ENCODE measurements around the gene FASN. TPM values are rescaled to one million over a fixed set of nuclear protein-coding genes. Genes with fewer than 3 reads are reported as not detected.

Gene FASN
- 100 and 104 TPM in 2 replicates for total RNA-seq

GRCh38 chr17:82098169-82098938 lies at the start of gene FASN:
Gene FASN (minus strand): TSS chr17:82098236. CDS start chr17:82096445, 1,791 bp downstream.

DNA sequence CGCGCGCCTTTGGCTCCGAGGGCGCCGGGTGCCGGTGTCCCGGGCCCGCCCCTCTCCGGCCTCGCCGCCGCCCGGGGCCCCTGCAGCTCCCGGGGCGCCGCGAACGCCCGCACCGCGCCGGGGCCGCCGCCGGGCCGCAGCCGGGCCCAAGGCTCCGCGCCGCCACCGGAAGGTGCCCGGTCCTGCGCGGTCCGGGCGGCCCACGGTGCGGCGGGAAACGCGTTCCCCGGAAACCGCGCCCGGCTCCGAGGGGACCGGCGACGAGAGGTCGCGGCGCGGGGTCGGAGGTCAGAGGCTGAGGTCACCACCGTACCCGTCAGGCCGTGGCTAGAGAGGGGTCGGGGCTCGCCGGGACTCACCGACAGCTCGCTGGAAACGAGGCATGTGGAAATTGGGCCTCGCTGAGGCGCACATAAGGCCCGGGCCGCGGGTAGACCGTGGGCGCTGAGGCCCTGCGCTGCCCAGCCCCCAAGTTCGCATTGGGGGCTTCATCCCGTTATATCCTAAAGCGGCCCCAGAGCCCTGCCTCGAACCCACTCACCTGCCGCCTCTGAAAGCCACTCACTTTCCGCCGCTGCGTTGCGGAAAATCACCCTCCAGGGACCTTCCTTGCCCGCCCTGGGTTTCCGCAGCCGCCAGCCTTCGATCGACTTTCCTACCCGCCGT lies 32.3 kb downstream of the FASN start, which contains the start of gene DUS1L:
DUS1L (minus strand) TSS at position 167 of the 666 bp plus-strand sequence. CDS start 745 bp downstream, outside the sequence.

DNA sequence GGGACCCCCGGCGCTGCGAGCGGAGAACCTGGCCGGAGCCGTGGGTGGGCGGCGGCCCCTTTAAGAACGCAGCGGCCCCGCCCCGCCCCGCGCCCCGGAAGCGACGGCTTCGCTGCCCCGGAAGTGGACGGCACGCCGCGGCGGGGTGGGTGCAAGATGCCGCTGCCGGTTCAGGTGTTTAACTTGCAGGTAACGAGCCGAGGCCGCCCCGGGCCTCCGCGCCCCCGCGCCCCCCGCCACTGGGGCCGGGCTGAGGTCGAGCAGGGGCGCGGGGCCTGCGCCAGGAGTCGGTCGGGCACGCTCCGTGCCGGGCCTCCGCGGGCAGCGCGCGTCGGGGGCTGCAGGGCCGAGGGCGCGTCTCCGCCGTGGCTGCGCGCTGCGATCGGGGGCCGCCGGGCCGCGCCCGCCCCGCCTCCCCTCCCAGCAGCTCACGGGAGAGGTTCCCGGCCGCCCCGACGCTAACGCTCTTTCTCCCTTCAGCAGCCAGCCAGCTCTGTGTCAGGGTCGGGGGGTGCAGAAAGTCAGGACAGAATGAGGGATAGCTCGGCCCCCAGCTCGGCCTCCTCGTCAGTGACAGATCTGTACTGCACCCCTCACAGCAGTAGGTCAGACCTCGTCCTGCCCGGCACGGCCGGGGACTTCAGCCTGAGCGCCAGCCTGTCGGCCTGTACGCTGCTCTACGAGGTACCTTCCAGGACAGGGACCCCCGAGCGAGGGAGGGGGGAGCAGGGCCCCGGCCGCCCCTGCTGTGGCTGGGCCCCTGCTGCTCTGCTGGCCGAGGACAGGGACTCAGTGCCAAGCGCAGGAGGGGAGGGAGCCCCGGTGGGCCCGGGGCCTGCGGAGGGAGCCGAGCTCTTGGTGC lies 46.0 kb downstream of the FASN start, which contains the start of the genes GPS1 and RFNG:
GPS1 (plus strand) TSS at position 123 of the 862 bp plus-strand sequence; CDS start at position 157, 34 bp downstream.
RFNG (minus strand) TSS at position 36 of the 862 bp plus-strand sequence. CDS start 45 bp downstream, outside the sequence.

DNA sequence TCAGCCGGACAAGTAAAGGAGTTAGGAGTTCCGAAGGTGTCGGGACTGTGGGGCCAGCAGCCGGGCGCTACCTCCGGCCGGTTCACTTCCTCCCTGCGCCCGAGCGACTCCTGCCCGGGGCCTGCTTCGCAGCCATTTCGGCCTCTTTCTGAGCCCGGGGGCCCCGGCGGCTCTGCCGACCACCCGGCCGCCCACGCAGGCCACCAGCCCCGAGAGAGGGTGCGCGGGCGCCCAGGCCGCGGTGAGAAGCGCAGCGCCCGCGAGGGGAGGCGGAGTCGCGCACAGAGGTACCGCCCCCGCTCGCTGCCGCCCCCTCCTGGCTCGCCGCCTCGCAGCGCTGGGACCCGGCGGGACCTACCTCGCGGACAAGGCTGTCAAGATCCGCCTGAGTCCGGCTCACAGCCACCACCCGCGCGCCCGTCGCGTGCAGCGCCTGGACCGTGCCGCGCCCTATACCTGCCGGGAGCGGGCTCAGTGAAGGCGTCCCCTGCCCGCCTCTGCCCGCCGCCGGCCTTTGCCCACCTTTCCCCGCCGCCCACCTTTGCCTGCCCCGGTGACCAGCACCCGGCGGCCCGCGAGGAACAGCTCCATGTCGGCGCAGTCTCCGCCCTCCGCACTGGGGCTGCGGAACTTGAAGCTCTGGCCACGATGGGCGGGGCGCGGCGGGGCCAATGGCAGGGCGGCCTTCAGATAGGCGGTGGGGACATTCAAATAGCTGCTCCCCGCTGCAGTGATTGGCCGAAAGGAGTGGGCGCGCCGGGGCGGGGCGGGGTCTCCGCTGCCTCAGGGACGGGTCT lies 60.7 kb downstream of the FASN start, which contains the start of gene DCXR:
DCXR (minus strand) TSS at position 606 of the 797 bp plus-strand sequence; CDS start at position 591, 15 bp downstream.

DNA sequence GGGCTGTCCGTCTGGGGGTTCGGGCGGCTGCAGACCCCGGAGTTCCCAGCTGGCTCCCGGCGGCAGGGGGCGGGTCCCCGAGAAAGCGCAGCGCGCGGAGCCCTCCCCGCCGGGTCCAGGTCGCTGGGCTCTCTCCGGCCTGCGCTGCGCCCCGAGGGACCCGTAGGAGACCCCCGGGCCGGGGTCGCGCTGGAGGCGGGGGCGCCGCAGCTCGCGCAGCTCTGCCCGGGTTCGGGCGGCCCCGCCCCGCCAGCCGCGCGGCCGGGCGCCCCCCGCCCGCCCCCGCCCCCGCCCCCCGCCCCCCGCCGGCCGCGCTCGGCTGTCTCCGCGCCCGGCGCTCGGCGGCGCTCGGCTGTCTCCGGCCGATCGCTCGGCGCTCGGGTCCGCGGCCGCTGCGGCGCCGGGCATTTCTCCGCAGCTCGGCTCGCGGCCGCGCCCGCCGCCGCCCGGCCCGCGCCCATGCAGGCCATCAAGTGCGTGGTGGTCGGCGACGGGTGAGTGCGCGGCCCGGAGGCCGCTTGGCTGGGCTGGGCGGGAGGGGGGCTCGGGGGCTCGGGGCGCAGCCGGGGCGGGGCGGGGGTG lies 66.6 kb downstream of the FASN start, which contains the start of gene RAC3:
RAC3 (plus strand) TSS at position 376 of the 582 bp plus-strand sequence; CDS start at position 460, 84 bp downstream.

Other genes starting within 250 kb of the FASN start
- 2,196 and 3,205 TPM in 2 replicates for gene P4HB, start 237.7 kb downstream of the FASN start, total RNA-seq
- 156 and 187 TPM in 2 replicates for gene ARHGDIA, start 226.9 kb downstream of the FASN start, total RNA-seq
- 50.2 and 68.7 TPM in 2 replicates for gene ALYREF, start 206.7 kb downstream of the FASN start, total RNA-seq
- 130 and 178 TPM in 2 replicates for gene ANAPC11, start 206.5 kb downstream of the FASN start, total RNA-seq
- gene NPB, start 196.0 kb downstream of the FASN start, total RNA-seq: 0.62 and 1.8 TPM in 2 replicates
- gene PCYT2, start 186.8 kb downstream of the FASN start, total RNA-seq: 25.5 and 40.9 TPM in 2 replicates
- gene SIRT7, start 180.1 kb downstream of the FASN start, total RNA-seq: 7.7 and 8.5 TPM in 2 replicates
- 15.5 and 17.4 TPM in 2 replicates for gene MAFG, start 170.5 kb downstream of the FASN start, total RNA-seq
- 64.2 and 76.1 TPM in 2 replicates for gene PYCR1, start 160.9 kb downstream of the FASN start, total RNA-seq
- gene MYADML2, start 151.0 kb downstream of the FASN start, total RNA-seq: not detected in 2 replicates
- 0.68 TPM in 1 of 2 replicates, not detected in the other for gene NOTUM, start 137.0 kb downstream of the FASN start, total RNA-seq
- gene ASPSCR1, start 120.6 kb downstream of the FASN start, total RNA-seq: 13.0 and 17.5 TPM in 2 replicates
- gene CENPX, start 75.4 kb downstream of the FASN start, total RNA-seq: 36.2 and 42.7 TPM in 2 replicates
- gene LRRC45, start 74.9 kb downstream of the FASN start, total RNA-seq: 11.6 and 13.3 TPM in 2 replicates
- 16.2 and 19.9 TPM in 2 replicates for gene RAC3, start 66.6 kb downstream of the FASN start, total RNA-seq
- 70.6 and 80.2 TPM in 2 replicates for gene DCXR, start 60.5 kb downstream of the FASN start, total RNA-seq
- 31.4 and 39.7 TPM in 2 replicates for gene RFNG, start 46.4 kb downstream of the FASN start, total RNA-seq
- 72.1 and 78.6 TPM in 2 replicates for gene GPS1, start 46.3 kb downstream of the FASN start, total RNA-seq
- gene DUS1L, start 32.4 kb downstream of the FASN start, total RNA-seq: 40.1 and 50.9 TPM in 2 replicates
- gene CCDC57, start 114.6 kb upstream of the FASN start, total RNA-seq: 8.7 and 9.5 TPM in 2 replicates
- 107 and 162 TPM in 2 replicates for gene SLC16A3, start 130.8 kb upstream of the FASN start, total RNA-seq
- gene CSNK1D, start 175.5 kb upstream of the FASN start, total RNA-seq: 59.9 and 85.4 TPM in 2 replicates
- 0.20 TPM in 1 of 2 replicates, not detected in the other for gene CD7, start 219.4 kb upstream of the FASN start, total RNA-seq
- gene SECTM1, start 235.5 kb upstream of the FASN start, total RNA-seq: 8.6 and 12.6 TPM in 2 replicates

Measured in cardiac ventricle fibroblast (primary cell).